ENCODE data around the gene P4HA2.

GRCh38 chr5:132213666-132214065 lies 14.0 kb downstream of the P4HA2 start:
- no peak for TF ChIP-seq EP300 (IDR thresholded peaks at IDR 0.05; ENCODE audit: low read depth)
- TF ChIP-seq, protein P1, sequence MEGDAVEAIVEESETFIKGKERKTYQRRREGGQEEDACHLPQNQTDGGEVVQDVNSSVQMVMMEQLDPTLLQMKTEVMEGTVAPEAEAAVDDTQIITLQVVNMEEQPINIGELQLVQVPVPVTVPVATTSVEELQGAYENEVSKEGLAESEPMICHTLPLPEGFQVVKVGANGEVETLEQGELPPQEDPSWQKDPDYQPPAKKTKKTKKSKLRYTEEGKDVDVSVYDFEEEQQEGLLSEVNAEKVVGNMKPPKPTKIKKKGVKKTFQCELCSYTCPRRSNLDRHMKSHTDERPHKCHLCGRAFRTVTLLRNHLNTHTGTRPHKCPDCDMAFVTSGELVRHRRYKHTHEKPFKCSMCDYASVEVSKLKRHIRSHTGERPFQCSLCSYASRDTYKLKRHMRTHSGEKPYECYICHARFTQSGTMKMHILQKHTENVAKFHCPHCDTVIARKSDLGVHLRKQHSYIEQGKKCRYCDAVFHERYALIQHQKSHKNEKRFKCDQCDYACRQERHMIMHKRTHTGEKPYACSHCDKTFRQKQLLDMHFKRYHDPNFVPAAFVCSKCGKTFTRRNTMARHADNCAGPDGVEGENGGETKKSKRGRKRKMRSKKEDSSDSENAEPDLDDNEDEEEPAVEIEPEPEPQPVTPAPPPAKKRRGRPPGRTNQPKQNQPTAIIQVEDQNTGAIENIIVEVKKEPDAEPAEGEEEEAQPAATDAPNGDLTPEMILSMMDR (IDR thresholded peaks at IDR 0.05), result no peak
- TF ChIP-seq POLR2A (IDR thresholded peaks at IDR 0.05), result no peak
